Measurements from ENCODE around the gene CRAT.

Gene CRAT

DNA sequence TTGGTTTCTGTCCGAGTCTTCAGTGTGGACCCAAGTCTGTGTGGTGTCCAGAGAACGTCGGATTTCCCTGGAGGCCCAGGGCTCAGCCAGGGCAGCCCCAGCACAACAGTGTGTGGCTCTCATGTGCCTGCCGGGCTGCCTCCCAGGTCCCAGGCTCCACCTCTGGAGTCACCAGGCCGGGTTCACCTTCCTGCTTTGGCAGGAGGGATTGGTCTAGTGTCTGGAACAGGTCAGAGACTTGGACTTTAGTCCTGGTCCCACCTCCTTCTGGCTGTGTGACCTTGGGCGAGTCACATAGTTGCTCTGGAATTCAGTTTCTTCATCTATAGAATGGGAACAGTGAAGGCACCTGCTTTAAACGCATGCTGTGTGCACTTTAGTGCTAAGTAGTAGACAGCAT lies 26.5 kb downstream of the CRAT start:
- no peak for DNase-seq

DNA sequence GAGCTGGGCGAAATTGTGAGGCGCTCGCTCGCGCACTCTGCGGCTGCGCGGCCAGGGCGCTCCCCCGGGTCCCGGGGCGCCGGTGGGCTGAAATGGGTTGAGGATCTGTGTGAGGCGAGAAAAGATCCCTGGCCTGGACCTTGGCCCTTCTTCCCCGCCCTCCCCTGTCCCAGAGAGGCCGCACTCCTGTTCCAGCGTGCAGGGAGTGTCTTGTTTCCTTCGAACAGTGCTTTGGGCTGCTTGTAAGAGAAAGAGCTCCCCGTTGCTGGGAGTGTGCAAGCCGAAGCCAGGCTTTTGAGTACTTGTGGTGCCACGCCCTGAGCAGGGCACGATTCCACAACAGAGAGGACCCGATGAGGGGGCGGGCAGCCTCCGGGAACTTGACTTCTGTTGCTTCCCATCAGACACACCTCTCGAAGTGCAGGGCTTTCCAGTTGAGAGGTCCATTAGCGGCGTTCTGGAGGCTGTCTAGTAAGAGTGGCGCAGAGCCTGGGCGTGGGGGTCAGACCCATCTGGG lies 29.1 kb downstream of the CRAT start:
- DNase-seq = peak; percentile 24 to 54 (median 38)

GRCh38 chr9:129080601-129081387 lies 29.8 kb downstream of the CRAT start, which contains the start of gene DOLPP1:
TSS of gene DOLPP1 (plus strand) at chr9:129081111. CDS start at chr9:129081132, 21 bp downstream.
- DNase-seq = peak; percentile 99 to 100 (median 100)

DNA sequence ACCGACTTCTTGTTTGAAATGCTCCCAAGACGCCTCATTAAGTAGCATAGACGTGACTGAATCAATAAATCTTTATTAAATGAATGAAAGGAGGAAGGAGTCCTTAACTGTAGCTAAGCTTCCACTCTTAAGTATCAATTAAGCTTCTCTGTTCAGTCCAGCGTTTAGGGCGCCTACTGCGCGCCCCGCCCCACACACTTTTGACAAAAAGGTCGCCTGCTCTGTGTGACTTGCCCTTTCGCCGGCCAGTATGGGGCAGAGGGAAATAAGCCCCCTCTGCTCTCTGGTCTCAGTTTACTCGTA lies 30.3 kb downstream of the CRAT start:
- peak in 2 of 4 experiments; percentile 8 to 9 for DNase-seq

GRCh38 chr9:129079829-129080228 lies 30.8 kb downstream of the CRAT start:
- DNase-seq = no peak

GRCh38 chr9:129078691-129079503 lies 31.7 kb downstream of the CRAT start:
- no peak for DNase-seq

DNA sequence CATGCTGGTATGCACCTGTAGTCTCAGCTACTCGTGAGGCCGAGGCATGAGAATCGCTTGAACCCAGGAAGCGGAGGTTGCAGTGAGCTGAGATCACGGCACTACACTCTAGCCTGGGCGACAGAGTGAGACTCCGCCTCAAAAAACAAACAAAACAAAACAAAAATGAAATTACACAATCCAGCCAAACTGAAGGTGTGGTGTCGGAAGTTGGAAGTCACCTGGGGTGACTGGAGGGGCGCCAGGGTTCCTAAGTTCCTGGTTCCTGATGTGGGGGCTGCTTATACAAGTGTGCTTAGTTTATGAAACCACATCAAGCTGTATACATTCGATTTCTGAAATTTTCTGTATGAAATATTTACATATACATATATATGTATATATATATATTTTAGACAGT lies 33.4 kb downstream of the CRAT start:
- DNase-seq = no peak

DNA sequence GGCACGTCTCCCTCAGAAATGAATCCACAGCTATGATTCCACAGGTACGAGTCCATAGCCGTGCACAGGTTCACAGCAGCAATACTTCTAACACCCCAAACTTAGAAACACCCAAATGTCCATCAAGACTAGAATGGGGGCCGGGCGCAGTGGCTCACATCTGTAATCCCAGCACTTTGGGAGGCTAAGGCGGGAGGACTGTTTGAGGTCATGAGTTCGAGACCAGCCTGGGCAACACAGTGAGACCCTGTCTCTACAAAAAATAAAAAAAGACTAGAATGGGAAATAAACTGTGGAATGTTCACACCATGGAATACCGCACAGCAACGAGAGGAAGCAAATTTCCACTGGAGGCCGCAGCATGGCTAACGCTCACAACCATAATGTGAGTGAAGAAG lies 34.0 kb downstream of the CRAT start:
- DNase-seq = no peak

- DNase-seq = no peak
Measured at GRCh38 chr9:129075996-129076639, 34.5 kb downstream of the CRAT start.

DNA sequence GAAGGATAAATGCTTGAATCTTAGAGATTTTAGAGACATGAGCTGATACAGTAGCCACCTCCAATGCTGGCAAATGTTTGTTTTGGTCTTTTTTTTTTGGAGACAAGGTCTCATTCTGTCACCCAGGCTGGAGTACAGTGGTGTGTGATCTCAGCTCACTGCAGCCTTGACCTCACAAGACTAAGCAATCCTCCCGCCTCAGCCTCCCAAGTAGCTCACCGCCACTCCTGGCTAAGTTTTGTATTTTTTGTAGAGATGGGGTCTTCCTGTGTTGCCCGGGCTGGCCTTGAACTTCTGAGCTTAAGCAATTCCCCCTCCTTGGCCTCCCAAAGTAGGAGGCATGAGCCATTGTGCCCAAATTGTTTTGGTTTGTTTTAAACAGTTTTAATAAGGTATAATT lies 36.5 kb downstream of the CRAT start:
- no peak for DNase-seq

DNA sequence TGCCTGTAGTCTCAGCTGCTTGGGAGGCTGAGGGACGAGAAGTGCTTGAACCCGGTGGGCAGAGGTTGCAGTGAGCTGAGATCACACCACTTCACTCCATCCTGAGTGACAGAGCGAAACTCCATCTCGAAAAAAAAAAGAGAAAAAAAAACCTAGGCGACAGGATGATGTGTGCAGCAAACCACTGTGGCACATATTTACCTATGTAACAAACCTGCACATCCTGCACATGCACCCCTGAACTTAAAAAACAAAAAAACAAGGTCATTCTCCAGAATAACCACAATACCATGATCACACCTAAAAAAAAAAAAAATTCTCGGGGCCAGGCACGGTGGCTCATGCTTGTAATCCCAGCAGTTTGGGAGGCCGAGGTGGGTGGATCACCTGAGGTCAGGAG lies 37.2 kb downstream of the CRAT start:
- no peak for DNase-seq

DNA sequence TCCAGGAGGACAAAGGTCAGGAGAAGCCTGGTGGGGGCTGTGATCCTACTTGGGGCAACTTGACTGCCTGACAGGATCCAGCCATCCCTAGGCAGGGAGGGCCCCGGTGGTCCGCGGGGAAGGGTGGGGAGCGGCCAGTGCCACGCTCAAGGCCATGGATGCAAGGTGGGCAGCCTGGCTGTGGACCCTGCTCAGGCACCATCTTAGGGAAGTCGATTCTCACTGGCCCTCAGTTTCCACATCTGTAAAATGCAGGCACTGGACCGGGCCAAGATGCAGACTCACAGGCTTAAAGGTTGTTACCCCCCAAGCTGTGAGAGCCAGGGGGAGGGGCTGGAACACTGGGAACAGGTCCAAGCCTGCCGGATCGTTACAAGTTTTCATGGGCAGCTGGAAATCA lies 38.4 kb downstream of the CRAT start:
- DNase-seq = no peak

GRCh38 chr9:129071526-129072126 lies 39.0 kb downstream of the CRAT start:
- DNase-seq = no peak

DNA sequence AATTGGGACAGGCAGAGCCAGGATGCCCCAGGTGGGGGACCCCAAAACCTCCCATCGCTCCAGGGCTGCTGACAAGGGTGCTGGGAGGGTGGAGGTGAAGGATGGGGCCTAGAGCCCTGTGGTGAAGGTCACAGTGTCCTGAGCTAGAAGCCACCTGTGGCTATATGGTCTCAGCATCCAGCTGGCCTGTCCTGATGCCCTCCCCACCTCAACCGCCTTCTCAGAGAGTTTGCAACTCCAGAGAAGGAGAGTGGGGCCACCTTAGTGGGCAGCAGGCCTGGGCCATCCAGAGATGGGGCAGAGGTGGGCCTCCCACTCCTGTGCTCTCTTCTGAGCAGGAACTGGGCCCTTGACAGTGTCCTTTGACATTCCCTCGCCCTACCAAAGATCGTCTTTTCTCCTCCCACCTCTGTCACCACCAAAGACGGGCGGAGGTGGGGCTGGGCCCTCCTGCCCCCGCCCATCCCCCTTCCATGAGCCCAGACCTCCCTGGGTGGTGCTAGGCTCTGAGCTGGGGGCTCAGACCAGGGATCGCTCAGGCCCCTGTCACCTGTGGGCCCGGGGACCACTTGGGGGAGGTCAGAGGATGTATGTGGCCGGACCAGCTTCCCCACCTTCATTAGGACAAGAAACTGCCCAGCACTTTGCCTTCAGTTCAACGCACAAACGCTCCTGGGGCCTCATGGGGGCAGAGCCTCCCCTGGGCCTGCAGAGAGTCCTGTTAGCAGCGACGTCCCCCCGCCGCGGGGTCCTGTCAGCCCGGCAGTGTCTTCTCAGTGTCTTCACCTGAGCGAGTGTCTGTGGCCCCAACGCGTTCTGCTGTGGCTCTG lies 39.7 kb downstream of the CRAT start:
- no peak for DNase-seq

- no peak for DNase-seq
Measured at GRCh38 chr9:129069862-129070641, 40.5 kb downstream of the CRAT start.

- DNase-seq = peak; percentile 87 to 94 (median 92)
Measured at GRCh38 chr9:129068990-129069861, 41.4 kb downstream of the CRAT start.

DNA sequence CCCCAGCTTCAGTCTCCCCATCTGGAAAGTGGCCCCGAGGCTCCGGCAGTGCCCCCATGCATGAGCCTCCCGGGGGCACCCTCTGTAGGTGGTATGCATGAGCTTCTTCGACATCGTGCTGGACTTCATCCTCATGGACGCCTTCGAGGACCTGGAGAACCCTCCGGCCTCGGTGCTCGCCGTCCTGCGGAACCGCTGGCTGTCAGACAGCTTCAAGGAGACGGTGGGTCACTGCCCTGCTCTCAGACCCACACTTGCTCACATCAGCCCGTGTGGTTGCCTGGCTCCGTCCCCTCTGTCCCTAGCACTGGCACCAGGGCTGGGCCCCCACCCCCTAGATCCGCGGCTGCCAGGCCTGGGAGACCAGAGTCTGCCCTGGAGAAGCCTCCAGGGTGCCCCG lies 42.5 kb downstream of the CRAT start:
- no peak for DNase-seq

DNA sequence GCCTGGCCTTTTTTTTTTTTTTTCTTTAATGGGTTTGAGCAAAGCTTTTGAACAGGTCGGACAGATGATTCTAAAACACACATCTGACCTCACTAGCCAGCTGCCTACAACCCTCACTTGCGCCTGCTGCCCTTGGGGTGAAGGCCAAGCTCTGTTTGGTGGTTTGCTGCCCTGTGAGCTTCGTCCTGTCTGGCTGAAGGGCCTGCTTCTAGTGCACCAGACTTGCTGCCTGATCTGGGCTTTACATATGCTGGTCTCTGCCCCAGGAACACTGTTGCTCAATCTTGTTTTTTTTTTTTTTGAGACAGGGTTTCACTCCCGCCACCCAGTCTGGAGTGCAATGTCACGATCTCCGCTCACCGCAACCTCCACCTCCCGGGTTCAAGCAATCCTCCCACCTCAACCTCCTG lies 46.1 kb downstream of the CRAT start:
- DNase-seq = no peak

DNA sequence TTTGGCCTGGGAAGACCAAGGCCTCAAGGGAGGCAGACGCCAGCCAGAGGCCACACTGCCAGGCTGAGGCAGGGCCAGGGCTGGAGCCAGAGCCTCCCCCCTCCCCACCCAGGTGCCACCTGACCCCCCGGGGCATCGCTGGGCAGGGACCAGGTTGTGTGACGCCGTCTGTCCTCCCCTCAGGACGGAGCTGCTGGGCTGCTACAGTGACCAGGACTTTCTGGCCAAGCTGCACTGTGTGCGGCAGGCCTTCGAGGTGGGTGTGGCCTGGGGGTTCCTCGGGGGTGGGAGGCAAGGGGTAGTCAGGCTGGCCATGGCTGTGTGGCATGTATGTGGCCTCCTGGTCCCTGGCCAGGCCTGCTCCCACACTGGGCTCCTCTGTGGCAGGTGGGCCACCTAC lies 47.5 kb downstream of the CRAT start:
- no peak for DNase-seq

- DNase-seq = no peak
Measured at GRCh38 chr9:129060991-129061390, 49.6 kb downstream of the CRAT start.
